Transverse colon (tissue), 4 donors: ENCODE results near the gene ATP6V1B1.

Experiments used
- EP300 ChIP-seq: sonication (generic); formaldehyde crosslinking; IDR thresholded peaks from one replicate; pipeline ENCODE4 v1.6.1; 2017; ENCODE audit warnings: antibody characterized with exemption, low read depth
- POLR2A ChIP-seq: fragments of 450-650 bp; IDR thresholded peaks from one replicate; pipeline ENCODE4 v1.6.1; 2016; ENCODE audit warnings: antibody characterized with exemption, mild to moderate bottlenecking, moderate library complexity
- POLR2AphosphoS5 ChIP-seq, 3 donors: sonication (generic); formaldehyde crosslinking; IDR thresholded peaks; one replicate each; pipeline ENCODE4 v1.6.1; 2016; ENCODE audit warnings: antibody characterized with exemption in 3 of 3
- TF ChIP-seq, protein P1 (sequence below), 5 experiments: fragments of 200-600 bp in 3 of 5; fragments of 450-650 bp in 2 of 5; sonication (generic) in 3 of 5; IDR thresholded peaks; 1 replicate in 2 of 5; 2 replicates in 3 of 5; pipeline ENCODE4 v1.5.1; 2016 to 2017; ENCODE audit warnings: antibody characterized with exemption in 5 of 5, inconsistent platforms in 3 of 5, mild to moderate bottlenecking in 2 of 5, moderate library complexity in 1 of 5

DNA sequence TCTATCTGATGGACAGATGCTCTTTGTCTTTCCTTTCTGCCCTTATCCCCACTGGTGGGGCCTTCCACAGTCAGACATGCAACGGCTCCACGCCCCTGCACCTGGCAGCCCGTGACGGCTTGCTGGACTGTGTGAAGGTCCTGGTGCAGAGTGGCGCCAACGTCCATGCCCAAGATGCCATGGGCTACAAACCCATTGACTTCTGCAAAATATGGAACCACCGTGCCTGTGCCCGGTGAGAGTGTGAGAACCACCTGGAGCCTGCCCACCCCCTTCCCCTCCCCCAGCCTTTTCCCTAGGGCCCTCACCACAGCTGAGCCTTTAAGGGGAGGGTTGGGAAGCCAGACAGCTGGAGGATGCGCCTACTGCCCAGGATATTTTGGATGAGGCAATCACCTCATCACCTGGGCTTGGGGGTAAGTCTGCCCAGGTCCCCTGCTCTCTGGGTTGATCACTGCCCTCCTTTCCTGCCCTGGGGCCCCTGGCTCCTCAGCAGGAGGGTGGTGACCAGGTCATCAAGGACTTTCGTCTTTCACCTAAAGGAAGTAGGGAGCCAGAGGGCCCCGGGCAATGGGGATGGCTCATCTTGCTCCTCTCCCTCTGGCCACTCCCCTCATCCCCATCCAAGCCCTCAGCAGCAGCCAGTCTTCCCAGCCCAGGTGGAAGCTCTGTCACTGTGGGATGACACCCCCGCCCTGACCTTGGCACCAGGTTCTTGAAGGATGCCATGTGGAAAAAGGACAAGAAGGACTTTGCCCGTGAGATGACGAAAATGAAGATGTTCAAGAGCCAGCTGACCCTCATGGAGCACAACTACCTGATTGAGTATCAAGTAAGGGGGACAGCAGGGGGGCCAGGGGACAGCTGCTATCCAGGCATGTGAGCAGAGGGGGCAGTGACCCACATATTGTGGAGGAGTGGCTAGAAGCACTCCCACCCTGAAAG lies 46.4 kb downstream of the ATP6V1B1 start:
- TF ChIP-seq POLR2A = no peak
- TF ChIP-seq, protein P1, sequence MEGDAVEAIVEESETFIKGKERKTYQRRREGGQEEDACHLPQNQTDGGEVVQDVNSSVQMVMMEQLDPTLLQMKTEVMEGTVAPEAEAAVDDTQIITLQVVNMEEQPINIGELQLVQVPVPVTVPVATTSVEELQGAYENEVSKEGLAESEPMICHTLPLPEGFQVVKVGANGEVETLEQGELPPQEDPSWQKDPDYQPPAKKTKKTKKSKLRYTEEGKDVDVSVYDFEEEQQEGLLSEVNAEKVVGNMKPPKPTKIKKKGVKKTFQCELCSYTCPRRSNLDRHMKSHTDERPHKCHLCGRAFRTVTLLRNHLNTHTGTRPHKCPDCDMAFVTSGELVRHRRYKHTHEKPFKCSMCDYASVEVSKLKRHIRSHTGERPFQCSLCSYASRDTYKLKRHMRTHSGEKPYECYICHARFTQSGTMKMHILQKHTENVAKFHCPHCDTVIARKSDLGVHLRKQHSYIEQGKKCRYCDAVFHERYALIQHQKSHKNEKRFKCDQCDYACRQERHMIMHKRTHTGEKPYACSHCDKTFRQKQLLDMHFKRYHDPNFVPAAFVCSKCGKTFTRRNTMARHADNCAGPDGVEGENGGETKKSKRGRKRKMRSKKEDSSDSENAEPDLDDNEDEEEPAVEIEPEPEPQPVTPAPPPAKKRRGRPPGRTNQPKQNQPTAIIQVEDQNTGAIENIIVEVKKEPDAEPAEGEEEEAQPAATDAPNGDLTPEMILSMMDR (IDR thresholded peaks at IDR 0.05) = no peak
- no peak for TF ChIP-seq EP300
- TF ChIP-seq POLR2AphosphoS5 (IDR thresholded peaks at IDR 0.05) = no peak
